Endodermal cell (in vitro differentiated cells): ENCODE data around the gene ZNF716. TPM values are rescaled to one million over a fixed set of nuclear protein-coding genes. Genes with fewer than 3 reads are reported as not detected.
"Not testable (repeated sequence)": the region's sequence is repeated elsewhere in the genome, so short reads cannot be mapped to it uniquely, and the experiment has no call there.

Source experiments
- DNase-seq: peaks from one replicate; pipeline ENCODE4 v3.0.0-alpha.2; 2017
- H3K27ac ChIP-seq: 2 replicates; pipeline ENCODE4 v1.5.1; 2013; ENCODE audit warnings: mild to moderate bottlenecking, low read depth, low read length, moderate library complexity
- H3K27me3 ChIP-seq: 2 replicates; pipeline ENCODE4 v1.6.1; 2013; ENCODE audit warnings: mild to moderate bottlenecking, low read length, moderate library complexity; ENCODE audit not compliant: insufficient read depth, control insufficient read depth, poor library complexity, severe bottlenecking
- H3K36me3 ChIP-seq: 2 replicates; pipeline ENCODE4 v1.7.0; 2013; ENCODE audit warnings: mild to moderate bottlenecking, low read length, moderate library complexity; ENCODE audit not compliant: control insufficient read depth, insufficient read depth
- H3K4me1 ChIP-seq: one replicate; pipeline ENCODE4 v1.7.0; 2013; ENCODE audit warnings: low read length; ENCODE audit not compliant: control insufficient read depth, insufficient read depth
- H3K4me3 ChIP-seq: 2 replicates; pipeline ENCODE4 v1.5.1; 2013; ENCODE audit warnings: mild to moderate bottlenecking, low read length, moderate library complexity
- H3K9ac ChIP-seq: 2 replicates; pipeline ENCODE4 v1.6.1; 2013; ENCODE audit warnings: mild to moderate bottlenecking, low read length, moderate library complexity; ENCODE audit not compliant: poor library complexity, severe bottlenecking; ENCODE audit errors: extremely low read depth
- H3K9me3 ChIP-seq: 2 replicates; pipeline ENCODE4 v1.6.1; 2013; ENCODE audit warnings: mild to moderate bottlenecking, low read length, moderate library complexity; ENCODE audit not compliant: control insufficient read depth
- H3K27ac Mint-ChIP-seq: 2 replicates; pipeline ENCODE4 v1.8.0; 2020; ENCODE audit warnings: mixed read lengths
- H3K27me3 Mint-ChIP-seq: 2 replicates; pipeline ENCODE4 v1.8.0; 2021; ENCODE audit warnings: mild to moderate bottlenecking, mixed read lengths; ENCODE audit not compliant: insufficient read depth
- H3K36me3 Mint-ChIP-seq: 2 replicates; pipeline ENCODE4 v1.8.0; 2020; ENCODE audit warnings: low read depth, mixed read lengths
- H3K4me1 Mint-ChIP-seq: 2 replicates; pipeline ENCODE4 v1.8.0; 2020; ENCODE audit warnings: mixed read lengths
- H3K4me3 Mint-ChIP-seq: 2 replicates; pipeline ENCODE4 v1.8.0; 2020; ENCODE audit warnings: mild to moderate bottlenecking, moderate library complexity, mixed read lengths
- H3K9me3 Mint-ChIP-seq: 2 replicates; pipeline ENCODE4 v1.8.0; 2020; ENCODE audit warnings: mild to moderate bottlenecking, mixed read lengths
- CTCF ChIP-seq: fragments of 200-600 bp; sonication (generic); conservative IDR thresholded peaks from 2 replicates; pipeline ENCODE4 v1.5.0; 2021; ENCODE audit warnings: antibody characterized with exemption, mild to moderate bottlenecking
- WGBS, 2 experiments: methylation state at CpG; one replicate each; pipeline versions ENCODE4 v1.1.5 to v1.1.7; 2013; ENCODE audit warnings: missing lambda C conversion rate in 2 of 2, mixed read lengths in 1 of 2; ENCODE audit not compliant: insufficient coverage in 1 of 2, insufficient read length in 1 of 2; 5-methylcytosine and 5-hydroxymethylcytosine counted together
- total RNA-seq, 2 donors: library from RNA; stranded (reverse); fragmentation: NEBNext Ultra II Directional in 1 of 2; extraction: Animal tissue kit (Norgen Biotek cat#: 25700) in 1 of 2; gene quantifications; 2 replicates in 1 of 2; 3 replicates in 1 of 2; pipeline ENCODE4 v1.2.1, GENCODE V29; 2021

The ZNF716 gene
- total RNA-seq, 2 donors from 2014 or later, result not detected

GRCh38 chr7:57480304-57480703, 30.3 kb downstream of the ZNF716 start:
- H3K4me1 Mint-ChIP-seq, H3K27ac Mint-ChIP-seq, H3K27ac ChIP-seq, H3K36me3 Mint-ChIP-seq, H3K4me3 ChIP-seq, H3K4me3 Mint-ChIP-seq, H3K9ac ChIP-seq, H3K36me3 ChIP-seq, H3K27me3 ChIP-seq, DNase-seq, H3K4me1 ChIP-seq, H3K27me3 Mint-ChIP-seq: not testable (repeated sequence)
- H3K9me3 Mint-ChIP-seq, result peaks cover 69% of the 10 kb centered on the region
- H3K9me3 ChIP-seq, result peaks cover 55% of the 10 kb centered on the region
- peak; percentile 39 for TF ChIP-seq CTCF

- not testable (repeated sequence) for H3K4me3 Mint-ChIP-seq, H3K27me3 ChIP-seq, H3K36me3 ChIP-seq, H3K4me3 ChIP-seq, H3K4me1 ChIP-seq, H3K9ac ChIP-seq, H3K27ac Mint-ChIP-seq, DNase-seq, H3K36me3 Mint-ChIP-seq, H3K4me1 Mint-ChIP-seq, H3K27ac ChIP-seq, H3K27me3 Mint-ChIP-seq
- WGBS, 2 experiments, result 80 to 86% methylated on average over 4 to 21 of the region's 21 CpGs
- peaks cover 78% of the 10 kb centered on the region for H3K9me3 ChIP-seq
- H3K9me3 Mint-ChIP-seq, result peaks cover 39% of the 10 kb centered on the region
Observed at GRCh38 chr7:57485022-57485421, 35.0 kb downstream of the ZNF716 start.

GRCh38 chr7:57487957-57488356, 38.0 kb downstream of the ZNF716 start:
- 77 to 89% methylated on average over 13 of the region's 13 CpGs for WGBS, 2 experiments

GRCh38 chr7:57495111-57495510, 45.1 kb downstream of the ZNF716 start:
- not testable (repeated sequence) for H3K27me3 Mint-ChIP-seq, H3K27ac Mint-ChIP-seq, DNase-seq, H3K27ac ChIP-seq, H3K9ac ChIP-seq, H3K4me1 ChIP-seq, H3K36me3 Mint-ChIP-seq, H3K36me3 ChIP-seq, H3K27me3 ChIP-seq, H3K4me3 ChIP-seq, H3K4me3 Mint-ChIP-seq, H3K4me1 Mint-ChIP-seq
- peaks cover 20% of the 10 kb centered on the region for H3K9me3 Mint-ChIP-seq
- H3K9me3 ChIP-seq, result peaks cover 88% of the 10 kb centered on the region
- 86 to 87% methylated on average over 8 of the region's 8 CpGs for WGBS, 2 experiments

More at GRCh38 chr7:57487957-57488356, 38.0 kb downstream of the ZNF716 start:
- H3K27ac Mint-ChIP-seq, result no peak overlapping the region
- no peak for TF ChIP-seq CTCF
- no peaks in the 10 kb centered on the region for H3K36me3 Mint-ChIP-seq
- no peaks in the 10 kb centered on the region for H3K36me3 ChIP-seq
- H3K27ac ChIP-seq, result no peak overlapping the region
- no peak for DNase-seq
- no peak overlapping the region for H3K4me3 Mint-ChIP-seq
- no peak overlapping the region for H3K9ac ChIP-seq
- H3K9me3 ChIP-seq, result peaks cover 84% of the 10 kb centered on the region
- peaks cover 14% of the 10 kb centered on the region for H3K9me3 Mint-ChIP-seq
- H3K27me3 Mint-ChIP-seq, result no peaks in the 10 kb centered on the region
- H3K4me3 ChIP-seq, result peak overlapping the region; percentile 61
- H3K4me1 ChIP-seq, result no peaks in the 10 kb centered on the region
- no peaks in the 10 kb centered on the region for H3K4me1 Mint-ChIP-seq
- H3K27me3 ChIP-seq, result no peaks in the 10 kb centered on the region
